H9 (cell line): ENCODE data around the gene CCNJL. TPM values are rescaled to one million over a fixed set of nuclear protein-coding genes. Genes with fewer than 3 reads are reported as not detected.

ENCODE experiments used
- DNase-seq: peaks from one replicate; pipeline ENCODE4 v3.0.0-alpha.2; 2017
- H2AFZ ChIP-seq: one replicate; pipeline ENCODE4 v1.6.1; 2013; ENCODE audit warnings: mild to moderate bottlenecking, low read length, control low read depth, moderate library complexity
- H2AK5ac ChIP-seq: 2 replicates; pipeline ENCODE4 v1.6.1; 2013; ENCODE audit warnings: low read length, control low read depth, mixed read lengths; ENCODE audit not compliant: insufficient read length
- H2BK120ac ChIP-seq: one replicate; pipeline ENCODE4 v1.6.1; 2013; ENCODE audit warnings: low read depth, mild to moderate bottlenecking, low read length, control low read depth, inconsistent platforms; ENCODE audit not compliant: poor library complexity, severe bottlenecking
- H2BK12ac ChIP-seq: 2 replicates; pipeline ENCODE4 v1.6.1; 2013; ENCODE audit warnings: low read length, control low read depth, mixed read lengths, low read depth; ENCODE audit not compliant: insufficient read length
- H2BK15ac ChIP-seq: 2 replicates; pipeline ENCODE4 v1.6.1; 2013; ENCODE audit warnings: low read depth, low read length, control low read depth
- H2BK20ac ChIP-seq: one replicate; pipeline ENCODE4 v1.6.1; 2013; ENCODE audit warnings: low read depth, mild to moderate bottlenecking, low read length, control low read depth, inconsistent platforms; ENCODE audit not compliant: poor library complexity, severe bottlenecking
- H2BK5ac ChIP-seq: 2 replicates; pipeline ENCODE4 v1.6.1; 2013; ENCODE audit warnings: low read length, control low read depth, mixed read lengths; ENCODE audit not compliant: insufficient read length
- H3K14ac ChIP-seq: 2 replicates; pipeline ENCODE4 v1.6.1; 2013; ENCODE audit warnings: low read length, control low read depth; ENCODE audit not compliant: insufficient read depth
- H3K18ac ChIP-seq: 2 replicates; pipeline ENCODE4 v1.6.1; 2013; ENCODE audit warnings: low read depth, mild to moderate bottlenecking, mixed read lengths, low read length, control low read depth; ENCODE audit not compliant: insufficient read length
- H3K23ac ChIP-seq: 2 replicates; pipeline ENCODE4 v1.6.1; 2013; ENCODE audit warnings: low read length, control low read depth, mixed read lengths, low read depth; ENCODE audit not compliant: insufficient read length
- H3K23me2 ChIP-seq: 2 replicates; pipeline ENCODE4 v1.6.1; 2013; ENCODE audit warnings: low read depth, mild to moderate bottlenecking, mixed read lengths, low read length, control low read depth; ENCODE audit not compliant: insufficient read length, poor library complexity, severe bottlenecking
- H3K27ac ChIP-seq: 2 replicates; pipeline ENCODE4 v1.5.1; 2013; ENCODE audit warnings: low read length, control low read depth, mixed read lengths, low read depth; ENCODE audit not compliant: insufficient read length
- H3K27me3 ChIP-seq: 2 replicates; pipeline ENCODE4 v1.6.1; 2013; ENCODE audit warnings: low read length, control low read depth, inconsistent platforms; ENCODE audit not compliant: insufficient read depth
- H3K4ac ChIP-seq: 2 replicates; pipeline ENCODE4 v1.6.1; 2013; ENCODE audit warnings: low read depth, mild to moderate bottlenecking, control low read depth, inconsistent platforms, low read length, moderate library complexity
- H3K4me1 ChIP-seq: 2 replicates; pipeline ENCODE4 v1.6.1; 2013; ENCODE audit warnings: low read length, control low read depth, inconsistent platforms; ENCODE audit not compliant: insufficient read depth
- H3K4me2 ChIP-seq: 2 replicates; pipeline ENCODE4 v1.6.1; 2013; ENCODE audit warnings: low read length, control low read depth, mixed read lengths; ENCODE audit not compliant: insufficient read length, insufficient read depth
- H3K56ac ChIP-seq: 2 replicates; pipeline ENCODE4 v1.6.1; 2013; ENCODE audit warnings: low read depth, mild to moderate bottlenecking, mixed read lengths, low read length, control low read depth; ENCODE audit not compliant: insufficient read length
- H3K79me1 ChIP-seq: 2 replicates; pipeline ENCODE4 v1.6.1; 2013; ENCODE audit warnings: low read depth, mild to moderate bottlenecking, moderate library complexity, low read length, control low read depth, inconsistent platforms; ENCODE audit not compliant: insufficient read depth, poor library complexity, severe bottlenecking
- H3K79me2 ChIP-seq: 2 replicates; pipeline ENCODE4 v1.6.1; 2013; ENCODE audit warnings: low read length, control low read depth, inconsistent platforms; ENCODE audit not compliant: insufficient read depth
- H3K9ac ChIP-seq: 2 replicates; pipeline ENCODE4 v1.6.1; 2013; ENCODE audit warnings: low read length, control low read depth, mixed read lengths; ENCODE audit not compliant: insufficient read length; ENCODE audit errors: extremely low read depth
- H3K9me3 ChIP-seq: one replicate; pipeline ENCODE4 v1.6.1; 2013; ENCODE audit warnings: low read depth, low read length, inconsistent platforms; ENCODE audit not compliant: control insufficient read depth
- H3T11ph ChIP-seq: one replicate; pipeline ENCODE4 v1.6.1; 2013; ENCODE audit warnings: mild to moderate bottlenecking, low read length, control low read depth, inconsistent platforms
- H4K20me1 ChIP-seq: one replicate; pipeline ENCODE4 v1.6.1; 2013; ENCODE audit not compliant: control insufficient read depth, insufficient read length, insufficient read depth
- H4K5ac ChIP-seq: 2 replicates; pipeline ENCODE4 v1.6.1; 2013; ENCODE audit warnings: low read depth, mild to moderate bottlenecking, mixed read lengths, low read length, control low read depth; ENCODE audit not compliant: insufficient read length
- H4K8ac ChIP-seq: replicated peaks from 2 replicates; pipeline ENCODE4 v1.6.1; 2013; ENCODE audit warnings: low read length, control low read depth, mixed read lengths, low read depth; ENCODE audit not compliant: insufficient read length
- H4K91ac ChIP-seq: 2 replicates; pipeline ENCODE4 v1.6.1; 2013; ENCODE audit warnings: low read depth, mild to moderate bottlenecking, moderate library complexity, mixed read lengths, low read length, control low read depth; ENCODE audit not compliant: insufficient read length
- H3K27ac Mint-ChIP-seq, 3 experiments: 2 replicates in 2 of 3; 3 replicates in 1 of 3; pipeline ENCODE4 v1.8.0; 2020 to 2021; ENCODE audit warnings: mixed read lengths in 3 of 3, mild to moderate bottlenecking in 1 of 3, moderate library complexity in 1 of 3
- H3K27me3 Mint-ChIP-seq: 2 replicates; pipeline ENCODE4 v1.8.0; 2021; ENCODE audit warnings: low read depth, mild to moderate bottlenecking, moderate library complexity, mixed read lengths
- H3K36me3 Mint-ChIP-seq, 3 experiments: 2 replicates in 2 of 3; 3 replicates in 1 of 3; pipeline ENCODE4 v1.8.0; 2020 to 2021; ENCODE audit warnings: low read depth in 3 of 3, mixed read lengths in 3 of 3; ENCODE audit not compliant: insufficient read depth in 1 of 3
- H3K4me1 Mint-ChIP-seq, 2 experiments: 2 replicates each; pipeline ENCODE4 v1.8.0; 2020; ENCODE audit warnings: mixed read lengths in 2 of 2
- H3K4me3 Mint-ChIP-seq, 2 experiments: 2 replicates in 1 of 2; 3 replicates in 1 of 2; pipeline ENCODE4 v1.8.0; 2020 to 2021; ENCODE audit warnings: mild to moderate bottlenecking in 2 of 2, mixed read lengths in 2 of 2, moderate library complexity in 1 of 2
- H3K9me3 Mint-ChIP-seq, 2 experiments: 2 replicates in 1 of 2; 3 replicates in 1 of 2; pipeline ENCODE4 v1.8.0; 2020; ENCODE audit warnings: mild to moderate bottlenecking in 2 of 2, mixed read lengths in 2 of 2, moderate library complexity in 1 of 2
- CTCF ChIP-seq: fragments of 200-600 bp; sonication (generic); conservative IDR thresholded peaks from 3 replicates; pipeline ENCODE4 v1.8.0; 2021; ENCODE audit warnings: antibody characterized with exemption, mild to moderate bottlenecking
- WGBS: extraction: QIAGEN DNeasy Blood & Tissue Kit; methylation state at CpG from one replicate; pipeline ENCODE4 v1.1.7; 2013; ENCODE audit warnings: missing lambda C conversion rate, low lambda C conversion rate, mixed read lengths; ENCODE audit not compliant: insufficient read length; ENCODE audit errors: extremely low coverage; 5-methylcytosine and 5-hydroxymethylcytosine counted together
- total RNA-seq: library from RNA; stranded (reverse); gene quantifications from 2 replicates; pipeline ENCODE4 v1.2.1, GENCODE V29; 2021

CCNJL gene
- total RNA-seq, 1 experiment from 2014 or later: 26.9 TPM

- H4K5ac ChIP-seq: no peak overlapping the region
- no peaks in the 10 kb centered on the region for H3K9me3 ChIP-seq
- no peak for TF ChIP-seq CTCF
- no peaks in the 10 kb centered on the region for H4K20me1 ChIP-seq
- no peak overlapping the region for H2BK15ac ChIP-seq
- no peak overlapping the region for H3K23ac ChIP-seq
- no peak overlapping the region for H3K4me3 Mint-ChIP-seq
- peak overlapping the region; percentile 17 to 81 (median 41); a peak in 6 of 7 replicates for H3K27ac Mint-ChIP-seq
- no CpG with 5 or more reads among the region's 5 CpGs for WGBS
- H3K27ac ChIP-seq: no peak overlapping the region
- no peaks in the 10 kb centered on the region; the same call in 1 of the 2 replicates for H3K79me2 ChIP-seq
- H3K36me3 Mint-ChIP-seq: peaks cover 19 to 57% (median 33%) of the 10 kb centered on the region in 3 experiments; a peak in 6 of 7 replicates
- no peak overlapping the region for H2BK5ac ChIP-seq
- H2AFZ ChIP-seq: no peak overlapping the region
- H3K9ac ChIP-seq: no peak overlapping the region
- H3K18ac ChIP-seq: no peak overlapping the region
- H3K4me1 Mint-ChIP-seq: peaks cover 38 to 40% of the 10 kb centered on the region in 2 experiments
- H2BK20ac ChIP-seq: no peak overlapping the region
- H3K4ac ChIP-seq: no peak overlapping the region
- H3T11ph ChIP-seq: no peak overlapping the region
- H3K27me3 ChIP-seq: no peaks in the 10 kb centered on the region
- no peak overlapping the region for H3K14ac ChIP-seq
- no peak for DNase-seq
- H3K79me1 ChIP-seq: no peaks in the 10 kb centered on the region
- no peaks in the 10 kb centered on the region for H3K9me3 Mint-ChIP-seq
- no peaks in the 10 kb centered on the region; the same call in 1 of the 2 replicates for H3K27me3 Mint-ChIP-seq
- H2BK12ac ChIP-seq: no peak overlapping the region
- peaks cover 8% of the 10 kb centered on the region; the same call in 1 of the 2 replicates for H3K4me1 ChIP-seq
- H3K23me2 ChIP-seq: no peaks in the 10 kb centered on the region
- no peak overlapping the region for H4K8ac ChIP-seq
- H4K91ac ChIP-seq: no peak overlapping the region
- no peak overlapping the region for H3K4me2 ChIP-seq
- no peak overlapping the region for H3K56ac ChIP-seq
- H2AK5ac ChIP-seq: no peak overlapping the region
- H2BK120ac ChIP-seq: no peak overlapping the region
Measured at GRCh38 chr5:160274483-160274931, 37.9 kb downstream of the CCNJL start.
